ENCODE results near the gene EIF1. TPM values are rescaled to one million over a fixed set of nuclear protein-coding genes. Genes with fewer than 3 reads are reported as not detected.
A peak's percentile ranks its signal among the peaks of the same experiment; 100 is the strongest.
"Not testable (repeated sequence)": the region's sequence is repeated elsewhere in the genome, so short reads cannot be mapped to it uniquely, and the experiment has no call there.

The EIF1 gene
- total RNA-seq, 2 donors from 2014 or later: 1,047 to 1,473 TPM

GRCh38 chr17:41678907-41679739, 9.6 kb upstream of the EIF1 start:
- Mint-ChIP-seq H3K9me3 (no peaks in the 10 kb centered on the region), H3K4me3 (peak overlapping the region; percentile 90), H3K27ac (peak overlapping the region; percentile 94 to 99), H3K4me1 (ENCODE audit: low read depth in 2 of 2) (peaks cover 37 to 47% of the 10 kb centered on the region in 2 donors), H3K27me3 (no peaks in the 10 kb centered on the region), H3K36me3 (no peaks in the 10 kb centered on the region)
- ATAC-seq: peak; percentile 94 to 96
- DNase-seq (ENCODE audit: low spot score): peak; percentile 80

- peaks cover 37 to 47% of the 10 kb centered on the region in 2 donors for H3K4me1 Mint-ChIP-seq (ENCODE audit: low read depth in 2 of 2)
- H3K9me3 Mint-ChIP-seq: no peaks in the 10 kb centered on the region
- H3K36me3 Mint-ChIP-seq: no peaks in the 10 kb centered on the region
- ATAC-seq (no peak), DNase-seq (ENCODE audit: low spot score) (no peak)
- peak overlapping the region; percentile 94 to 99 for H3K27ac Mint-ChIP-seq
- peak overlapping the region; percentile 90 for H3K4me3 Mint-ChIP-seq
- H3K27me3 Mint-ChIP-seq: no peaks in the 10 kb centered on the region
Observed at GRCh38 chr17:41679740-41680425, 8.8 kb upstream of the EIF1 start.

GRCh38 chr17:41680426-41681040, 8.2 kb upstream of the EIF1 start:
- DNase-seq (ENCODE audit: low spot score): no peak
- Mint-ChIP-seq H3K27me3 (no peaks in the 10 kb centered on the region), H3K27ac (peak overlapping the region; percentile 94 to 99), H3K4me3 (no peak overlapping the region), H3K36me3 (no peaks in the 10 kb centered on the region), H3K9me3 (no peaks in the 10 kb centered on the region), H3K4me1 (ENCODE audit: low read depth in 2 of 2) (peaks cover 37 to 47% of the 10 kb centered on the region in 2 donors)
- no peak for ATAC-seq

GRCh38 chr17:41681776-41682175, 6.9 kb upstream of the EIF1 start:
- ATAC-seq: peak; percentile 51
- no peak overlapping the region for H3K4me3 Mint-ChIP-seq
- no peaks in the 10 kb centered on the region for H3K36me3 Mint-ChIP-seq
- no peaks in the 10 kb centered on the region for H3K9me3 Mint-ChIP-seq
- H3K27me3 Mint-ChIP-seq: no peaks in the 10 kb centered on the region
- H3K4me1 Mint-ChIP-seq (ENCODE audit: low read depth in 2 of 2): peaks cover 33 to 42% of the 10 kb centered on the region in 2 donors
- peak overlapping the region in 1 of 2 donors; percentile 57 for H3K27ac Mint-ChIP-seq
- DNase-seq (ENCODE audit: low spot score): no peak

- Mint-ChIP-seq H3K9me3 (no peaks in the 10 kb centered on the region), H3K4me1 (ENCODE audit: low read depth in 2 of 2) (peaks cover 33 to 38% of the 10 kb centered on the region in 2 donors), H3K27me3 (no peaks in the 10 kb centered on the region), H3K27ac (peak overlapping the region in 1 of 2 donors; percentile 57), H3K4me3 (no peak overlapping the region), H3K36me3 (no peaks in the 10 kb centered on the region)
- no peak for ATAC-seq
- no peak for DNase-seq (ENCODE audit: low spot score)
Observed at GRCh38 chr17:41682631-41683030, 6.1 kb upstream of the EIF1 start.

GRCh38 chr17:41683441-41684007, 5.2 kb upstream of the EIF1 start:
- Mint-ChIP-seq H3K27me3 (no peaks in the 10 kb centered on the region), H3K9me3 (no peaks in the 10 kb centered on the region), H3K36me3 (no peaks in the 10 kb centered on the region), H3K4me1 (ENCODE audit: low read depth in 2 of 2) (peaks cover 38% of the 10 kb centered on the region in 2 donors), H3K27ac (peak overlapping the region in 1 of 2 donors; percentile 53), H3K4me3 (no peak overlapping the region)
- DNase-seq (ENCODE audit: low spot score): no peak
- ATAC-seq: no peak

GRCh38 chr17:41684035-41684434, 4.7 kb upstream of the EIF1 start:
- no peaks in the 10 kb centered on the region for H3K9me3 Mint-ChIP-seq
- ATAC-seq (no peak), DNase-seq (ENCODE audit: low spot score) (no peak)
- H3K27ac Mint-ChIP-seq: peak overlapping the region in 1 of 2 donors; percentile 53
- no peak overlapping the region for H3K4me3 Mint-ChIP-seq
- no peaks in the 10 kb centered on the region for H3K36me3 Mint-ChIP-seq
- H3K27me3 Mint-ChIP-seq: no peaks in the 10 kb centered on the region
- peaks cover 33% of the 10 kb centered on the region in 2 donors for H3K4me1 Mint-ChIP-seq (ENCODE audit: low read depth in 2 of 2)

- Mint-ChIP-seq H3K36me3 (peaks cover 14% of the 10 kb centered on the region), H3K4me1 (ENCODE audit: low read depth in 2 of 2) (peaks cover 29 to 33% of the 10 kb centered on the region in 2 donors)
- not testable (repeated sequence) for H3K27ac Mint-ChIP-seq; H3K4me3 Mint-ChIP-seq; H3K9me3 Mint-ChIP-seq; H3K27me3 Mint-ChIP-seq; DNase-seq (ENCODE audit: low spot score); ATAC-seq
Observed at GRCh38 chr17:41685753-41686152, 2.9 kb upstream of the EIF1 start.

- H3K36me3 Mint-ChIP-seq: peaks cover 16% of the 10 kb centered on the region
- H3K27ac Mint-ChIP-seq: no peak overlapping the region
- no peak overlapping the region for H3K4me3 Mint-ChIP-seq
- no peaks in the 10 kb centered on the region for H3K27me3 Mint-ChIP-seq
- no peak for ATAC-seq
- H3K9me3 Mint-ChIP-seq: no peaks in the 10 kb centered on the region
- no peak for DNase-seq (ENCODE audit: low spot score)
- peaks cover 31 to 36% of the 10 kb centered on the region in 2 donors for H3K4me1 Mint-ChIP-seq (ENCODE audit: low read depth in 2 of 2)
Observed at GRCh38 chr17:41686281-41686680, 2.4 kb upstream of the EIF1 start.

- Mint-ChIP-seq H3K36me3 (peaks cover 31% of the 10 kb centered on the region), H3K27ac (peak overlapping the region; percentile 98 to 100), H3K4me3 (peak overlapping the region; percentile 99), H3K4me1 (ENCODE audit: low read depth in 2 of 2) (peaks cover 34 to 37% of the 10 kb centered on the region in 2 donors), H3K27me3 (no peaks in the 10 kb centered on the region), H3K9me3 (no peaks in the 10 kb centered on the region)
- ATAC-seq (no peak), DNase-seq (ENCODE audit: low spot score) (no peak)
Observed at GRCh38 chr17:41687828-41688640, 651 bp upstream of the EIF1 start.

- peak overlapping the region; percentile 99 for H3K4me3 Mint-ChIP-seq
- no peak for ATAC-seq
- H3K9me3 Mint-ChIP-seq: no peaks in the 10 kb centered on the region
- DNase-seq (ENCODE audit: low spot score): no peak
- H3K4me1 Mint-ChIP-seq (ENCODE audit: low read depth in 2 of 2): peaks cover 34 to 37% of the 10 kb centered on the region in 2 donors
- no peaks in the 10 kb centered on the region for H3K27me3 Mint-ChIP-seq
- H3K27ac Mint-ChIP-seq: peak overlapping the region; percentile 98 to 100
- peaks cover 35% of the 10 kb centered on the region for H3K36me3 Mint-ChIP-seq
Observed at GRCh38 chr17:41689497-41690299, 1.0 kb downstream of the EIF1 start.

- H3K27ac Mint-ChIP-seq: peak overlapping the region; percentile 98 to 100
- no peak for ATAC-seq
- DNase-seq (ENCODE audit: low spot score): no peak
- H3K9me3 Mint-ChIP-seq: no peaks in the 10 kb centered on the region
- no peaks in the 10 kb centered on the region for H3K27me3 Mint-ChIP-seq
- peaks cover 35% of the 10 kb centered on the region for H3K36me3 Mint-ChIP-seq
- H3K4me3 Mint-ChIP-seq: peak overlapping the region; percentile 99
- peaks cover 37 to 41% of the 10 kb centered on the region in 2 donors for H3K4me1 Mint-ChIP-seq (ENCODE audit: low read depth in 2 of 2)
Observed at GRCh38 chr17:41690497-41690896, 1.8 kb downstream of the EIF1 start.
